Glutamatergic neuron (in vitro differentiated cells): Measurements from ENCODE around the gene SUOX. TPM values are rescaled to one million over a fixed set of nuclear protein-coding genes. Genes with fewer than 3 reads are reported as not detected.
"Not testable (repeated sequence)": the region's sequence is repeated elsewhere in the genome, so short reads cannot be mapped to it uniquely, and the experiment has no call there.

Experiments used
- DNase-seq: peaks from one replicate; pipeline ENCODE4 v3.0.0; 2022
- H3K27ac Mint-ChIP-seq: one replicate; pipeline ENCODE4 v1.8.0; 2020; ENCODE audit warnings: mild to moderate bottlenecking, mixed read lengths, inconsistent platforms; ENCODE audit not compliant: unreplicated experiment
- H3K27me3 Mint-ChIP-seq: one replicate; pipeline ENCODE4 v1.8.0; 2020; ENCODE audit warnings: mild to moderate bottlenecking, moderate library complexity, mixed read lengths, inconsistent platforms; ENCODE audit not compliant: unreplicated experiment
- H3K36me3 Mint-ChIP-seq: one replicate; pipeline ENCODE4 v1.8.0; 2020; ENCODE audit warnings: mild to moderate bottlenecking, mixed read lengths, inconsistent platforms; ENCODE audit not compliant: unreplicated experiment
- H3K4me1 Mint-ChIP-seq: one replicate; pipeline ENCODE4 v1.8.0; 2020; ENCODE audit warnings: mild to moderate bottlenecking, low read depth, mixed read lengths, inconsistent platforms; ENCODE audit not compliant: unreplicated experiment
- H3K4me3 Mint-ChIP-seq: one replicate; pipeline ENCODE4 v1.8.0; 2020; ENCODE audit warnings: mild to moderate bottlenecking, mixed read lengths, inconsistent platforms; ENCODE audit not compliant: unreplicated experiment
- H3K9me3 Mint-ChIP-seq: one replicate; pipeline ENCODE4 v1.8.0; 2020; ENCODE audit warnings: mild to moderate bottlenecking, moderate library complexity, mixed read lengths, inconsistent platforms; ENCODE audit not compliant: unreplicated experiment
- total RNA-seq: library from RNA; stranded (reverse); fragmentation: NEBNext Ultra II Directional; extraction: Animal tissue kit (Norgen Biotek cat#: 25700); gene quantifications from one replicate; pipeline ENCODE4 v1.2.1, GENCODE V29; 2021; ENCODE audit not compliant: unreplicated experiment
- TF ChIP-seq, protein P1 (sequence below): fragments of 200-600 bp; sonication (generic); IDR thresholded peaks from one replicate; pipeline ENCODE4 v1.5.0; 2021; ENCODE audit not compliant: partially characterized antibody, unreplicated experiment

Gene SUOX
- total RNA-seq, 1 donor from 2014 or later = 23.9 TPM

DNA sequence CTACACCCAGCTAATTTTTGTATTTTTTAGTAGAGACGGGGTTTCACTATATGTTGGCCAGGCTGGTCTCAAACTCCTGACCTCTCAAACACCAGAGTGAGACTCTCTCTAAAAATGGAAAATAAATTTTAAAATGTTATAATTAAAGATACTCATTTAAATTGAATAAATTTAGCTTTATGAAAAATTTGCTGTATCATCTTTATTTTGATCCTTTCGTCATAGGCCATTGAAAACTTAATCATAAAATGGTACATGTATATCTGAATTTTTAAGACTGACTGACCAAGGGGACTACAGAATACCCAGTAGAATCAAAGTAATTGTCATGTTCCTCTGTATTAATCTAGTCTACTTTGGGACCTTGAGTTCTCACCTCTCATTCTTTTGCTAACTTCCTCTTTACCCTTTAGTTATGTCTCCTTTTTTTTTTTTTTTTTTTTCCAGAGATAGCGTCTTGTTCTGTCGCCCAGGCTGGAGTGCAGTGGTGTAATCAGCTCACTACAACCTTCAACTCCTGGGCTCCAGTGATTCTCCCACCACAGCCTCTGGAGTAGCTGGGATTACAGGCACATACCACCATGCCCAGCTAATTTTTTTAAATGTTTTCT lies 13.7 kb upstream of the SUOX start:
- no peak overlapping the region for H3K4me3 Mint-ChIP-seq

DNA sequence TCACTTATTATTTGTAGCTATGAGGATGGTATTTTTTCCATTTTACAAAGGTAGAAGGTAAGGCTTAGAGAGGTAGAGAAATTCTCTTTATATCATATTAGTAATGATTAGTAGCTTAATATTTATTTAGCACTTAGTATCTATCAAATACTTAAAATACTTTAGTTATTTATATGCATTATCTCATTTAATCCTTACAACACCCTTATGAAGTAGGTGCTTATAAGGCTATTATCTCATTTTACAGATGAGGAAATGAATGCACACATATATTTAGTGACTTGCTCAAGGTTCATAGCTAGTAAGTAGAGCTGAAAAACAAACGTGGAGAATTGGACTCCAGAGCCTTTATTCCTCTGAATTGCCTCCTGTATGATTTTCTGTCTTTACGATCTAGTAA lies 12.2 kb upstream of the SUOX start:
- Mint-ChIP-seq H3K9me3 (no peaks in the 10 kb centered on the region), H3K36me3 (no peaks in the 10 kb centered on the region), H3K27me3 (peaks cover 2% of the 10 kb centered on the region), H3K27ac (no peak overlapping the region), H3K4me1 (peaks cover 5% of the 10 kb centered on the region), H3K4me3 (no peak overlapping the region)
- TF ChIP-seq, protein P1, sequence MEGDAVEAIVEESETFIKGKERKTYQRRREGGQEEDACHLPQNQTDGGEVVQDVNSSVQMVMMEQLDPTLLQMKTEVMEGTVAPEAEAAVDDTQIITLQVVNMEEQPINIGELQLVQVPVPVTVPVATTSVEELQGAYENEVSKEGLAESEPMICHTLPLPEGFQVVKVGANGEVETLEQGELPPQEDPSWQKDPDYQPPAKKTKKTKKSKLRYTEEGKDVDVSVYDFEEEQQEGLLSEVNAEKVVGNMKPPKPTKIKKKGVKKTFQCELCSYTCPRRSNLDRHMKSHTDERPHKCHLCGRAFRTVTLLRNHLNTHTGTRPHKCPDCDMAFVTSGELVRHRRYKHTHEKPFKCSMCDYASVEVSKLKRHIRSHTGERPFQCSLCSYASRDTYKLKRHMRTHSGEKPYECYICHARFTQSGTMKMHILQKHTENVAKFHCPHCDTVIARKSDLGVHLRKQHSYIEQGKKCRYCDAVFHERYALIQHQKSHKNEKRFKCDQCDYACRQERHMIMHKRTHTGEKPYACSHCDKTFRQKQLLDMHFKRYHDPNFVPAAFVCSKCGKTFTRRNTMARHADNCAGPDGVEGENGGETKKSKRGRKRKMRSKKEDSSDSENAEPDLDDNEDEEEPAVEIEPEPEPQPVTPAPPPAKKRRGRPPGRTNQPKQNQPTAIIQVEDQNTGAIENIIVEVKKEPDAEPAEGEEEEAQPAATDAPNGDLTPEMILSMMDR = no peak
- DNase-seq = no peak

More for the DNA sequence above, 13.7 kb upstream of the SUOX start:
- no peaks in the 10 kb centered on the region for H3K36me3 Mint-ChIP-seq
- TF ChIP-seq, protein P1 = no peak
- peaks cover 2% of the 10 kb centered on the region for H3K27me3 Mint-ChIP-seq
- no peak for DNase-seq
- peaks cover 5% of the 10 kb centered on the region for H3K4me1 Mint-ChIP-seq
- no peak overlapping the region for H3K27ac Mint-ChIP-seq
- H3K9me3 Mint-ChIP-seq = no peaks in the 10 kb centered on the region

DNA sequence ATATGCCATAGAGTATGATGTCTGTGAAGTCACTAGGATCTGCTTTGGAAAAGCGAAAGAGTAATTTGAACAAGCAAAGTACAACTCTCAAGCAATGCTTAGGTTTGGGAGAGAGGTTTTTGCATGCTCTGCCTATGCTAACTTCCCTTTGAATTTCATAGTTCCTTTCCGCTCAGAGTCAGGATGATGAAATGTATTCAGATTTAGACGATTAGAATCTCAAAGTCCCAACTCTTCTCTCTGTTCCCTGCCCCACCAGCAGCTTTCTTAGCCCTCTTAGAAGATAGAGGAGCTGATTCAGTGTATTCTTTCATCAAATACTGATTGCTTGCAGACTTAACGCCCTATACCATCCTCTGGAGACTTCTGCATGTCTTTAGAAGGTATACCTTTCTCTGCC lies 11.7 kb upstream of the SUOX start:
- Mint-ChIP-seq H3K27ac (no peak overlapping the region), H3K36me3 (no peaks in the 10 kb centered on the region), H3K4me3 (no peak overlapping the region), H3K27me3 (peaks cover 2% of the 10 kb centered on the region), H3K9me3 (no peaks in the 10 kb centered on the region), H3K4me1 (peaks cover 5% of the 10 kb centered on the region)
- TF ChIP-seq, protein P1 = no peak
- DNase-seq = no peak

DNA sequence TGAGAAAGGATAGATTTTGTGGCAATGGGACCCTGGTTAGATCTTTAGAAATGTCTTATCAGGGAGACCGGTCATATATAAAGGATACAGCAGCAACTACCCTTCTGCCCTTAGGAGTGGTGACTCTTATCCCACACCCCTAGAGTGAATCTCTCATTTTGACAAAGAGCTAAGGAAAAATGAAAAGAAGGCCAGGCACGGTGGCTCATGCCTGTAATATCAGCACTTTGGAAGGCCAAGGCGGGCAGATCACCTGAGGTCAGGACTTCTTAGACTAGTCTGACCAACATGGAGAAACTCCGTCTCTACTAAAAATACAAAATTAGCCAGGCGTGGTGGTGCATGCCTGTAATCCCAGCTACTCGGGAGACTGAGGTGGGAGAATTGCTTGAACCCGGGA lies 11.1 kb upstream of the SUOX start:
- H3K9me3 Mint-ChIP-seq, H3K4me1 Mint-ChIP-seq, H3K36me3 Mint-ChIP-seq, DNase-seq, H3K4me3 Mint-ChIP-seq, H3K27me3 Mint-ChIP-seq: not testable (repeated sequence)
- peak overlapping the region; percentile 53 for H3K27ac Mint-ChIP-seq

DNA sequence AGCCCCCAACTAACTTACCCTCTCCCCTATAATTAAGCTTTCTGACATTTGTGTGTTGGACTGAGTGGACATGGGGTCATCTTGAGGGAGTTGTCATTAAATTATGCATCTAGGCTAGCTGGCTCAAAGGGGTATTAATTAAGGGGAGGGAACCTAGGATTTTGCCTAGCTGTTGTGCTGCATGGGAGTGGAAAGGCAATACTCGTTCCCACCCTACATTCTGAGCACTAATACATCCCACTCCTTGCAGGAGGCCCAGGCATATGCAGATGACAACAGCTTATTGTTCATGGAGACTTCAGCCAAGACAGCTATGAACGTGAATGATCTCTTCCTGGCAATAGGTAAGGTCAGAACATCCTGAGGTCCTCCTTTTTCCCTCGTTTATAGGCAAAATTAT lies 6.0 kb upstream of the SUOX start:
- TF ChIP-seq, protein P1 = no peak
- no peaks in the 10 kb centered on the region for H3K4me1 Mint-ChIP-seq
- no peak overlapping the region for H3K4me3 Mint-ChIP-seq
- H3K9me3 Mint-ChIP-seq = peaks cover 1% of the 10 kb centered on the region
- H3K27ac Mint-ChIP-seq = no peak overlapping the region
- no peak for DNase-seq
- no peaks in the 10 kb centered on the region for H3K27me3 Mint-ChIP-seq
- H3K36me3 Mint-ChIP-seq = no peaks in the 10 kb centered on the region
